Thymus (tissue), 11 donors: ENCODE results near the gene DHX58. TPM values are rescaled to one million over a fixed set of nuclear protein-coding genes. Genes with fewer than 3 reads are reported as not detected.
A peak's percentile ranks its signal among the peaks of the same experiment; 100 is the strongest.

ENCODE experiments used
- DNase-seq, 9 donors: peaks; one replicate each; pipeline ENCODE4 v3.0.0-alpha.2; 2013; ENCODE audit warnings: low spot score in 9 of 9, low read depth in 6 of 9, missing footprints in 1 of 9
- H3K27ac ChIP-seq, 2 donors: one replicate each; pipeline ENCODE4 v1.5.1; 2013; ENCODE audit warnings: control low read depth in 1 of 2, low read depth in 1 of 2, low read length in 1 of 2, mild to moderate bottlenecking in 1 of 2, moderate library complexity in 1 of 2
- H3K27me3 ChIP-seq, 2 donors: one replicate each; pipeline ENCODE4 v1.5.1; 2013; ENCODE audit warnings: low read length in 1 of 2; ENCODE audit not compliant: control insufficient read depth in 2 of 2, insufficient read depth in 1 of 2
- H3K36me3 ChIP-seq, 2 donors: one replicate each; pipeline ENCODE4 v1.5.1; 2013; ENCODE audit warnings: low read length in 1 of 2, mild to moderate bottlenecking in 1 of 2, moderate library complexity in 1 of 2; ENCODE audit not compliant: control insufficient read depth in 2 of 2, insufficient read depth in 2 of 2
- H3K4me1 ChIP-seq, 2 donors: one replicate each; pipeline ENCODE4 v1.5.1; 2013; ENCODE audit warnings: low read length in 2 of 2; ENCODE audit not compliant: control insufficient read depth in 2 of 2, insufficient read depth in 2 of 2
- H3K4me3 ChIP-seq, 2 donors: one replicate each; pipeline ENCODE4 v1.5.1; 2013; ENCODE audit warnings: low read length in 2 of 2, control low read depth in 1 of 2, mild to moderate bottlenecking in 1 of 2
- H3K9me3 ChIP-seq, 2 donors: one replicate each; pipeline ENCODE4 v1.5.1; 2013; ENCODE audit warnings: low read length in 1 of 2, mild to moderate bottlenecking in 1 of 2; ENCODE audit not compliant: control insufficient read depth in 2 of 2, insufficient read depth in 1 of 2
- WGBS: extraction: QIAGEN DNeasy Blood & Tissue Kit; methylation state at CpG from one replicate; pipeline ENCODE4 v1.1.7; 2013; 5-methylcytosine and 5-hydroxymethylcytosine counted together
- polyA plus RNA-seq: library from polyadenylated mRNA; stranded (reverse); fragments of 200-250 nt; gene quantifications from one replicate; pipeline ENCODE4 v1.2.3, GENCODE V29; 2013
- total RNA-seq: library from RNA; stranded (reverse); fragments of 120-200 nt; gene quantifications from one replicate; pipeline ENCODE4 v1.2.4, GENCODE V29; 2013
- donor health status: healthy.

Gene DHX58
- total and polyA plus RNA-seq, 2 donors, result 23.8 to 42.1 TPM

DNA sequence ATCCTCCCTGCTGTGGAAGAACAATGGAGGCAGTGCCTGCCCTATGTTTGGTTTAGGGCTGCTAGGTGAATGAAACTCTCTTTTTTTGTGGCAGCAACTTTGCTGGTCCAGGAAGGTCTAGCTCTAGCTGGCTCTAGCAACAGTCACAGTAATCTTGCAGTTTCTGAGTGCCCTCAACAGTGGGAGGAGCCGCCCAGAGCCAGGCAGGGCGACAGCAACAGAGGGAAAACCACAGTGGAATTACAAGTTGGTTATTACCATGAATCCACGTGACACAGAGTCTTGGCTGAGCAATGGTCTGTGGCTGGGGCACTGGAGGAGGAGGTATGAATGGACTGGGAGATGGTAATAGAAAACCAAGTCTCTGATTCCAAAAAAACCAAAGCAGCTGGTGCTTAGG lies 20.4 kb upstream of the DHX58 start:
- 11% methylated on average over 3 of the region's 3 CpGs for WGBS
- Histone ChIP-seq H3K4me3 (no peak overlapping the region), H3K4me1 (peaks cover 29 to 40% of the 10 kb centered on the region in 2 donors), H3K9me3 (no peaks in the 10 kb centered on the region), H3K36me3 (peaks cover 43 to 62% of the 10 kb centered on the region in 2 donors), H3K27me3 (no peaks in the 10 kb centered on the region), H3K27ac (peak overlapping the region; percentile 44 to 80)
- DNase-seq, result no peak

DNA sequence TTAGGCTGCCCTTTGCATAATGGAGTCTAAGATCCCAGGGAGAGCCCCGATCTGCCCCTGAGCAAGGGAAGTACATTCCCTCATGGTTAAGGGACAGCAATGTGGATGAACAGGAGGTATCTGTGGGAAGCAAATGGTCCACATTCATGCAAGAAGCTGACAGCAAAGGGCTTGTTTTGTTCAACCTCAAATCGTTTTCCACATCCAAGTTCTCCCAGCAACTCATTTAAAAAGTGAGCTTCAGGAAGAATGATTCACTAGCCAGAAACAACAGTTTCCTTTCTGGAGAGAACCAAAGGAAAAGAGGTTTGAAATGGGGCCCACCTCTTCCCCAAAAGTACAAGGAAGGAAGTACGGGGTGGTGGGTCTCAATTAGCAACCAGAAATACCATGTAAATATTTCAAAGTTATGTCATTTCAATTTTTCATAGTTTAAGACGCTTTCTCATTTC lies 19.5 kb upstream of the DHX58 start:
- Histone ChIP-seq H3K4me1 (peaks cover 29 to 40% of the 10 kb centered on the region in 2 donors), H3K4me3 (no peak overlapping the region)
- 56% methylated on average over 4 of the region's 4 CpGs for WGBS

DNA sequence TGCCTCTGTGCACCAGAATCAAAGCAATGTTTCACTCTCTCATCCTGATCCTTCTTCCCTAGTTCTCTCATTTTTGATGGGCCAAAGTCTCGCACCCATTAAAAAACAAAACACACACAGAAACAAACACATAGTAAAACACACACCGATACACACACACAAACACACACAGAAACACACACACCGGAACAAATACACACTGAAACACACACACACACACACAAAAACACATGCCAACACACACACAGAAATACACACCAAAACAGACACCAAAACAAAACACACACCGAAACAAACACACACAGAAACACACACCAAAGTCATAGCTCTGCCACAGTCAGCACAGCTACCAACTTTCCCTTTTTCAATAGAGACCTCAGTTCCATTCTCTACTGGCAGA lies 18.7 kb upstream of the DHX58 start:
- Histone ChIP-seq H3K36me3 (peaks cover 46 to 71% of the 10 kb centered on the region in 2 donors), H3K27ac (no peak overlapping the region), H3K4me1 (peaks cover 29 to 39% of the 10 kb centered on the region in 2 donors), H3K27me3 (no peaks in the 10 kb centered on the region), H3K4me3 (no peak overlapping the region), H3K9me3 (no peaks in the 10 kb centered on the region)
- DNase-seq, result no peak
- 98% methylated on average over 4 of the region's 4 CpGs for WGBS

More for the DNA sequence above, 19.5 kb upstream of the DHX58 start:
- no peak overlapping the region for H3K27ac ChIP-seq
- H3K27me3 ChIP-seq, result no peaks in the 10 kb centered on the region
- H3K36me3 ChIP-seq, result peaks cover 47 to 72% of the 10 kb centered on the region in 2 donors
- no peaks in the 10 kb centered on the region for H3K9me3 ChIP-seq
- DNase-seq, result no peak

DNA sequence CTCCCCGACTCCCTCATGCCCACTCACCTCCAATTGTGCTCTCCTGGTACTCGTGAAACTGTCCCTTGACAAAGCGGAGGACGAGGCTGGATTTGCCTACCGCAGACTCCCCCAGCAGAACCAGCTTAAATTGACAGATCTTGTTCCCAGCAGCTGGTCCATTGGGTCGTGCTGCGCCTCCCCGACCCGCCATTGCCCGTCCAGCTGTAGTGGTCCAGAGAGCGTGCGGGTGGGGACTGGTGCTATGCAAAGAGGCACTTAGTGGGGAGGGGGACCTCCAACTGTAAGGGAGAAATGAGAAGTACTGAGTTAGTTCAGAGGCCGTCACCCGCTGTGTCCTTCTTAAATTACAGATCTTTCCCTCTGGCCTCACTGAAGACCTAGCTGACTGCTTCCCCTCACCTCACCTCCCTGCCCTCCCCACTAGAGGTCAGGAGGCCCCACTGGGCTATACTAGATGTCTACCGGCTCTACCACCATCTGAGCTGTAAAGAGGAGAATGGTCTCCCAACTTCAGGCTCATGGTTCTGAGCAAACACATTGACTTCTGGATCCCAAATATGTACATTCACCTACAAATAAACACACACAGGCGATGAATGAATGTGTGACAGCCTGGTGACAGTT lies 17.9 kb upstream of the DHX58 start:
- peaks cover 29 to 33% of the 10 kb centered on the region in 2 donors for H3K4me1 ChIP-seq
- 98% methylated on average over 16 of the region's 16 CpGs for WGBS
- no peak overlapping the region for H3K4me3 ChIP-seq
- no peak for DNase-seq
- H3K36me3 ChIP-seq, result peaks cover 50 to 71% of the 10 kb centered on the region in 2 donors
- no peaks in the 10 kb centered on the region for H3K27me3 ChIP-seq
- H3K27ac ChIP-seq, result no peak overlapping the region
- H3K9me3 ChIP-seq, result no peaks in the 10 kb centered on the region

DNA sequence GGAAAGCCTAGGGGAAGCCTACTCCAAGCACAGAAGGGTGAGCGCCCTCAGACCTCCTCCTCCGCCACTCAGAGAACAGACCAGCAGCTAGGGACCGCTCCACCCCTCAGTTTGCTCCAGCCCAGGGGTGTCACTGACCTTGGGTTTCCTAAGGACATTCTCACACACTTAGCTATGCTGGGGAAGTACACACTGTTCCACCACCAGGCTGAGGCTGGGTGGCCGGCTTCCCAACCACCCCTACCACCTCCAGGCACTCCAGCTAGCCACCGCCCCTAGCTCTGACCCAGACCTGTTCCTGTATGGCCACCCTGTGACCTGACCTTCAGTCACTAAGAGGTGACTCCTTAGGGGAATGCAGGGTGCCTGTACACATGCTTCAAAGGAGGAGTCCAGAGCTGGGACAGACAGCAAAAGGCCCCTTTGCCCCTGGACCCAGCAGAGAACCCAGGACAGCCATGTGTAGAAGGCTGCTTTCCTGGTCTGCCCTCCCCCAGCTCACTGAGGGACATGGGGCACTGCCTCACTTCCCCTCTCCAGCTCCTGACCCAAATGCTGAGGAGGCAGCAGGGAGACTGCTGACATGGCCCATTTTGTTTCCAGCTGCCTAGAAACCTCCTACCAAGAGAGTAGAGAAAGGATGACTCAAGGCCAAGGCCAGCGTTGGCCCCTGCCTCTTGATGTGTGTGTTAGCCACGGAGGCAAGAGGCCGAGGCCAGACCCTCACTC lies 16.8 kb upstream of the DHX58 start:
- H3K4me1 ChIP-seq, result peaks cover 26 to 28% of the 10 kb centered on the region in 2 donors

DNA sequence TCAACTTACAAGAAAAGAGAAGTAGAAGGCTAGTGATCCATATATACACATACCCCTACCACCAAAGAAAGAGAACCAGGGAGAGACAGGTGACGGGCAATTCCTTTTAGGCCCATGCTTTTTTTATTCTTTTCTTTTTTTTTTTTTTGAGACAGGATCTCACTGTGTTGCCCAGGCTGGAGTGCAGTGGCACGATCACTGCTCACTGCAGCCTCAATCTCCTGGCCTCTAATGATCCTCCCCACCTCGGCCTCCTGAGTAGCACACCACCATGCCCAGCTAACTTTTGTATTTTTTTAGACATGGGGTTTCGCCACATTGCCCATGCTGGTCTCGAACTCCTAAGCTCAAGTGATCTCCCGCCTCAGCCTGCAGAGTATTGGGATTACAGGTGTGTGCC lies 14.9 kb upstream of the DHX58 start:
- H3K36me3 ChIP-seq, result peaks cover 65 to 72% of the 10 kb centered on the region in 2 donors
- WGBS, result 90% methylated on average over 6 of the region's 6 CpGs
- peaks cover 9 to 11% of the 10 kb centered on the region in 2 donors for H3K4me1 ChIP-seq
- H3K4me3 ChIP-seq, result no peak overlapping the region
- H3K27me3 ChIP-seq, result no peaks in the 10 kb centered on the region
- H3K9me3 ChIP-seq, result no peaks in the 10 kb centered on the region
- no peak overlapping the region for H3K27ac ChIP-seq
- DNase-seq, result no peak

More for the DNA sequence above, 16.8 kb upstream of the DHX58 start:
- no peak for DNase-seq
- 97% methylated on average over 8 of the region's 8 CpGs for WGBS
- no peaks in the 10 kb centered on the region for H3K27me3 ChIP-seq
- H3K9me3 ChIP-seq, result no peaks in the 10 kb centered on the region
- H3K27ac ChIP-seq, result no peak overlapping the region
- peaks cover 59 to 72% of the 10 kb centered on the region in 2 donors for H3K36me3 ChIP-seq
- no peak overlapping the region for H3K4me3 ChIP-seq

DNA sequence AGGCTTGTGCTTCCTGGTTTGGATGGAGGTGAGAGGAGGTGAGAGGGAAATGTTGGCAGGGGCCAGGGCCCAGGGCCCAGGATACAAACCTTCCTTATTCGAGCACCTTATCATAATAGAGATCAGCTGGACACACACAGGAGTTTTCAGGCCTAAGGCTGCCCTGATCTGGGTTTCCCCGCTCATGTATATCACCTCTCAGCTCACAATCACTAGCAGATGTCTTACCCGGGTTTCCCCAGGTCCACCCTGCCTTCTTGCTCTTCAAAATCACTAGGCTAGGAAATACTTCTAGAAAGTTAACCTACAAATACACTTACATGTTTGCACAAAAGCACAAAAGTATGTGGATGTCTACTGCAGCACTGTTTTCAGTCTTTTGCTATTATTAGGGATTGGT lies 14.3 kb upstream of the DHX58 start:
- Histone ChIP-seq H3K36me3 (peaks cover 65 to 71% of the 10 kb centered on the region in 2 donors), H3K27me3 (no peaks in the 10 kb centered on the region), H3K9me3 (no peaks in the 10 kb centered on the region), H3K4me1 (peaks cover 4 to 5% of the 10 kb centered on the region in 2 donors), H3K27ac (no peak overlapping the region), H3K4me3 (no peak overlapping the region)
- DNase-seq, result no peak
- 93% methylated on average over 3 of the region's 3 CpGs for WGBS

DNA sequence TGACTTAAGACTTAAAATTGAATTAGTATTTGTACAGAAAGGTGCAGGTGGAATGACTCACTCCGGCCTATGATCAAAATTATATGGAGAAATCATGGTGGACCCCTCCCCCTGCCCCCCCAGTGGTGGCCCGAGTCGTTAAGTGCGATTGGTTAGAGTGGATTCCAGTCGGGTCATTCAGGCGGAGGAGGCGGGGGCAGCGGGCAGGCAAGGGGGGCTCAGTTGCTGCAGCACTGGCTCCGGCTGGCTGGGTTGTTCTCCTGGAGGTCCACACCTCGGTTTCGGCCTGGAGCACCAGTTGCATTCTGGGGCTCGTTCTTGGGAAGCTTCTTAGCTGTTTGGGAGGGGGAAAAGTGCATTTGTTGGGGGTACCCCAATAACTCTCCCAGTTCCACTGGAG lies 13.1 kb upstream of the DHX58 start:
- Histone ChIP-seq H3K27ac (no peak overlapping the region), H3K9me3 (no peaks in the 10 kb centered on the region), H3K36me3 (peaks cover 55 to 60% of the 10 kb centered on the region in 2 donors), H3K4me1 (peaks cover 4 to 9% of the 10 kb centered on the region in 2 donors), H3K4me3 (no peak overlapping the region), H3K27me3 (no peaks in the 10 kb centered on the region)
- no peak for DNase-seq
- 98% methylated on average over 12 of the region's 12 CpGs for WGBS

DNA sequence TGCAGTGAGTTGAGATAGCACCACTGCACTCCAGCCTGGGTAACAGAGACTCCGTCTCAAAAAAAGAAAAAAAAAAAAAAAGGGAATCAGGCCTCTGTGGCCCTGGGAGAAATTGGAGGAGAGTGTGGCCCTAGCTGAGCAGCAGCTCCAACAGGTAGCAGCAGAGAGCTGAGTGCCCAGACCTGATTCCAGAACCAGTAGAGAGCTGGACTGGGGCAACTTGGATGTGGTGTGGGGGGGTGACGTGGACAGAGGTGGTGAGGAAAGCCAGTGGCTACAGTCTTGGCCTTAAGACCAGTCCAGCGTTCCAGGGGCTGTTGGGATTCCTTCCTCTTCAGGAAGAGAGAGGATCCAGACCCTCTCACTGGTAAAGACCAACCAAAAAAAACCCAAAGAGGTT lies 11.7 kb upstream of the DHX58 start:
- H3K36me3 ChIP-seq, result peaks cover 42 to 47% of the 10 kb centered on the region in 2 donors
- WGBS, result 99% methylated on average over 3 of the region's 3 CpGs
- no peak overlapping the region for H3K27ac ChIP-seq

More for the DNA sequence above, 11.7 kb upstream of the DHX58 start:
- Histone ChIP-seq H3K4me3 (no peak overlapping the region), H3K27me3 (no peaks in the 10 kb centered on the region), H3K9me3 (no peaks in the 10 kb centered on the region), H3K4me1 (peaks cover 4 to 16% of the 10 kb centered on the region in 2 donors)
- no peak for DNase-seq
